ENCODE data around the gene DMD. TPM values are rescaled to one million over a fixed set of nuclear protein-coding genes. Genes with fewer than 3 reads are reported as not detected.

The DMD gene
- total RNA-seq, 1 donor from 2014 or later, result 9.7 TPM

DNA sequence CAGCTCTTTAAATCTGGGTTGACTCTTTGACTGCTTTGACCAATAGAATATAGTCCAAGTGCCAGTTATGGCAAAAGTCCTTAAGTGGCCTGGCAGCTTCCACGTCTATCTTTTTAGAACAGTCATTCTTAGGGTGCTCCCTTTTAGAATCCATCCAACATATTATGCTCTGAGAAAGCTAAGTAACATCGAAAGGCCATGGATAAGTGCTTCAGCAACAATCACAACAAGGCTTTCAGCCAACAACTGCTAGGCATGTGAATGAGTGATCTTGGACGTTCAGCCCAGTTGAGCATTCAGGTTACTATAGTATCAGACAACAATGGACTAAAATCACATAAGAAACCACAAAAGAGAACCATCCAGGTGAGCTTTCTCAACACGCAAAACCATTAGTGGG, 818.7 kb downstream of the DMD start:
- TF ChIP-seq, protein P1, sequence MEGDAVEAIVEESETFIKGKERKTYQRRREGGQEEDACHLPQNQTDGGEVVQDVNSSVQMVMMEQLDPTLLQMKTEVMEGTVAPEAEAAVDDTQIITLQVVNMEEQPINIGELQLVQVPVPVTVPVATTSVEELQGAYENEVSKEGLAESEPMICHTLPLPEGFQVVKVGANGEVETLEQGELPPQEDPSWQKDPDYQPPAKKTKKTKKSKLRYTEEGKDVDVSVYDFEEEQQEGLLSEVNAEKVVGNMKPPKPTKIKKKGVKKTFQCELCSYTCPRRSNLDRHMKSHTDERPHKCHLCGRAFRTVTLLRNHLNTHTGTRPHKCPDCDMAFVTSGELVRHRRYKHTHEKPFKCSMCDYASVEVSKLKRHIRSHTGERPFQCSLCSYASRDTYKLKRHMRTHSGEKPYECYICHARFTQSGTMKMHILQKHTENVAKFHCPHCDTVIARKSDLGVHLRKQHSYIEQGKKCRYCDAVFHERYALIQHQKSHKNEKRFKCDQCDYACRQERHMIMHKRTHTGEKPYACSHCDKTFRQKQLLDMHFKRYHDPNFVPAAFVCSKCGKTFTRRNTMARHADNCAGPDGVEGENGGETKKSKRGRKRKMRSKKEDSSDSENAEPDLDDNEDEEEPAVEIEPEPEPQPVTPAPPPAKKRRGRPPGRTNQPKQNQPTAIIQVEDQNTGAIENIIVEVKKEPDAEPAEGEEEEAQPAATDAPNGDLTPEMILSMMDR (conservative IDR thresholded peaks at IDR 0.05), result no peak
- H3K4me1 Mint-ChIP-seq, result no peaks in the 10 kb centered on the region
- peaks cover 8% of the 10 kb centered on the region for H3K9me3 Mint-ChIP-seq
- no peaks in the 10 kb centered on the region for H3K36me3 Mint-ChIP-seq (ENCODE audit: low read depth)
- no peak overlapping the region for H3K27ac Mint-ChIP-seq (ENCODE audit: unreplicated experiment)
- no peak overlapping the region for H3K4me3 Mint-ChIP-seq
- no peak for DNase-seq (ENCODE audit: low read depth, low spot score)
- no peaks in the 10 kb centered on the region for H3K27me3 Mint-ChIP-seq (ENCODE audit: low read depth)

DNA sequence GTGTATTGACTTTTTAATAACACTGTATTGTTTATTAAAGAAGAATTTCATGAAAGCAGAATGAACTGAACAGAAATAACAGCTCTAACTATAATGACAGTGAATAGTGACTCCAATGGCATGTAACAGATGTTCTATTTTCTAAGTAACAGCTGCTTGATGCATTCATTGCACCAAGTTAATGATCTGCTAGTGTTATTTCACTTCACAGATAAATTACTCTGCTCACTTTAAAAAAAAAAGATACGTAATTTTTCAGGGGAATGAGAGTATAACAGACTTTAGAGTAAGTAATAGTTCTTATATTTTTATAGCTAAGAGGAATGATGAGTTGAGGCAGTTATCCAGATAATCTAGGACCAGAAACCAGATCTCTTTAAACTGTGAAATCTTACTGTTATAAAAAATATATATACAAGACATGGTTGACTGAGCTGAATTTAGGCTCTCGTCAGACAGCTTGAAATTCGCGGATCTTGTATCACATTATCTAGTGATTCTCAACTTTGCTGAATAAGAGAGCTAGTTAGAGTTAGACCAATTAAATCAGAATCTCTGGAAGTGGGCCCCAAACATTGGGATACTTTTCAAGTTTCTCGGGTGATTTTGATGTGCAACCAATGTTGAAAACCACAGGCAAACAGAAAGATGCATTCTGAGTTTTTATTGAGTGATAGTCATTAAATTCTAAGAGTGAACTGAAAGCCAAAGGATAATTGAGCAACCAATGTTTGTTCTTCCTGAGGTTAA, 840.7 kb downstream of the DMD start:
- peaks cover 7% of the 10 kb centered on the region for H3K9me3 Mint-ChIP-seq
- no peaks in the 10 kb centered on the region for H3K36me3 Mint-ChIP-seq (ENCODE audit: low read depth)
- H3K27ac Mint-ChIP-seq (ENCODE audit: unreplicated experiment), result no peak overlapping the region
- no peaks in the 10 kb centered on the region for H3K4me1 Mint-ChIP-seq
- no peak for DNase-seq (ENCODE audit: low read depth, low spot score)
- TF ChIP-seq, protein P1 (conservative IDR thresholded peaks at IDR 0.05), result no peak
- no peaks in the 10 kb centered on the region for H3K27me3 Mint-ChIP-seq (ENCODE audit: low read depth)
- no peak overlapping the region for H3K4me3 Mint-ChIP-seq

DNA sequence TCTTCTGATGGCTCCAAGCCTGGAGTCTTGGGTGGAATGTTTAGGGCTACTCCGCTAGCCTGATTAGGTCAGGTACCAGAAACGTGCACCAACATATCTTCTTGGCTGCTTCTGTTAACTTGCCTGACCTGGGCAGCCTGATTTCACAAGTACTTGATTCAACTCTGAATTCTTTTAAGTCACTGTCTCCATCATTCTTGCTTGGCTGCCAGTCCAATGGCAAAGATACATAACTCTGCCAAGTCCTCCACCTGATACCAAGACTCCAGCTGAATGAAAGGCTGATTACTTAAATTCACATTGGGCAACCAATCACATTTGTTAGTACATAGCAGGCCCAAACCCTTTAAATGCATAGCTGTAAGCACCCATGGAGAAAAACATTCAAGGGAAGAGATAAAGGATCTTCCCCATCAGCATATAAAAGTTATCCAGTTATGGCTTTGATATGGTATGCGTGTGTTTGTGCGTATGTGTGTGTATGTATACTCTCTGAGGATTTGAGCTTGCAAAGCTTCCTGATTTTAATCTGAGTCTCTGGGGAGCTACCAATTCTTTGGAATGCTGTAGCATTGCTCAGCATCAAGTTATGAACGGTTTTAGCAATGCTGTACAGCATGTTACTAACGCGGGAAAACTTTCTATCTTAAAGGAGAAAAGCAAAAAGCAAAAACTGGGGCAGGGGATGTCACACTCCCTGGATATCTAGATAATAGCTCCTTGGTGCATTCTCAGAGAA, 917.2 kb downstream of the DMD start:
- H3K27ac Mint-ChIP-seq (ENCODE audit: unreplicated experiment), result no peak overlapping the region
- no peaks in the 10 kb centered on the region for H3K4me1 Mint-ChIP-seq
- H3K36me3 Mint-ChIP-seq (ENCODE audit: low read depth), result no peaks in the 10 kb centered on the region
- TF ChIP-seq, protein P1 (conservative IDR thresholded peaks at IDR 0.05), result no peak
- no peak for DNase-seq (ENCODE audit: low read depth, low spot score)
- H3K27me3 Mint-ChIP-seq (ENCODE audit: low read depth), result no peaks in the 10 kb centered on the region
- H3K9me3 Mint-ChIP-seq, result peaks cover 21% of the 10 kb centered on the region
- no peak overlapping the region for H3K4me3 Mint-ChIP-seq

DNA sequence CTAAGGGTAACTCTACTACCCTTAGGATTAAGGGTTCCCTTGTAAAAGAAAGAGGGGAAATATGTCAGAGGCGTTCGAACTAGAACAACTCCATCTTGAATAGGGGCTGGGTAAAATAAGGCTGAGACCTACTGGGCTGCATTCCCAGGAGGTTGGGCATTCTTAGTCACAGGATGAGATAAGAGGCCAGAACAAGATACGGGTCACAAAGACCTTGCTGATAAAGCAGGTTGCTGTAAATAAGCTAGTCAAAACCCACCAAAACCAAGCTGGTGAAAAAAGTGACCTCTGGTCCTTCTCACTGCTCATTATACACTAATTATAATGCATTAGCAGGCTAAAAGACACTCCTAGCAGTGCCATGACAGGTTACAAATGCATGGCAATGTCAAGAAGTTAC, 922.0 kb downstream of the DMD start:
- DNase-seq (ENCODE audit: low read depth, low spot score), result no peak
- no peak overlapping the region for H3K4me3 Mint-ChIP-seq
- H3K36me3 Mint-ChIP-seq (ENCODE audit: low read depth), result no peaks in the 10 kb centered on the region
- peaks cover 14% of the 10 kb centered on the region for H3K9me3 Mint-ChIP-seq
- no peaks in the 10 kb centered on the region for H3K4me1 Mint-ChIP-seq
- TF ChIP-seq, protein P1 (conservative IDR thresholded peaks at IDR 0.05), result no peak
- H3K27me3 Mint-ChIP-seq (ENCODE audit: low read depth), result no peaks in the 10 kb centered on the region
- H3K27ac Mint-ChIP-seq (ENCODE audit: unreplicated experiment), result no peak overlapping the region

- Mint-ChIP-seq H3K9me3 (peaks cover 16% of the 10 kb centered on the region), H3K36me3 (ENCODE audit: low read depth) (peaks cover 3% of the 10 kb centered on the region), H3K27ac (ENCODE audit: unreplicated experiment) (no peak overlapping the region), H3K4me1 (no peaks in the 10 kb centered on the region), H3K27me3 (ENCODE audit: low read depth) (no peaks in the 10 kb centered on the region), H3K4me3 (no peak overlapping the region)
- TF ChIP-seq, protein P1 (conservative IDR thresholded peaks at IDR 0.05), result no peak
- DNase-seq (ENCODE audit: low read depth, low spot score), result no peak
Measured at GRCh38 chrX:32281853-32282252, 929.5 kb downstream of the DMD start.
